T-helper 1 cell treated with Interleukin-12 subunit alpha and Interleukin-12 subunit beta and Interleukin-4 antibody, amounts not matched to agents 30 μg/mL and 1 μg/mL, for 36 hours (primary cell): ENCODE measurements around the gene CCDC54.

Source experiments
- H3K27ac Mint-ChIP-seq: one replicate; pipeline ENCODE4 v1.8.0; 2021; ENCODE audit warnings: mild to moderate bottlenecking, mixed read lengths
- H3K27me3 Mint-ChIP-seq: one replicate; pipeline ENCODE4 v1.8.0; 2021; ENCODE audit warnings: low read depth, mixed read lengths
- H3K36me3 Mint-ChIP-seq: one replicate; pipeline ENCODE4 v1.8.0; 2021; ENCODE audit warnings: low read depth, mixed read lengths
- H3K4me1 Mint-ChIP-seq: one replicate; pipeline ENCODE4 v1.8.0; 2021; ENCODE audit warnings: low read depth, mixed read lengths
- H3K4me3 Mint-ChIP-seq: one replicate; pipeline ENCODE4 v1.8.0; 2021; ENCODE audit warnings: mild to moderate bottlenecking, moderate library complexity, mixed read lengths
- H3K9me3 Mint-ChIP-seq: one replicate; pipeline ENCODE4 v1.8.0; 2021; ENCODE audit warnings: mixed read lengths

The CCDC54 gene

DNA sequence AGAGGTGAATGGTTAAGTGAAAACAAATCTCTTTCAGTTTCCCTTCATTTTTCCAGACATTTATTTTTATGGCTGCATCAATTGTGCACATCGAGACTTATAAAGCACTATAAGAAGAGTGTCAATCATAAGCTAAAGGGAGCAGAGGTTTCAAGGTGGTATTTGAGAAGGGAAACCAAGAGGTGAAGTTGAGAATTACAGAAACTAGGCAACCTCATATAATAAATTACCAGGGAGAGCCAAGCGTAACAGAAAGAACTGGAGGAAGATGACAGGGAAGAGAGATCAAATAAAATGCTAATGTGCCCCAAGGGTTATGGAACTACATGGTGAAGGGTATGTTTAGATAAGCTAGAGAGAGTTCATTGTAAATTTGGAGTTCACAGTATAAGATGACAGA, 6.3 kb upstream of the CCDC54 start:
- H3K36me3 Mint-ChIP-seq: peaks cover 1% of the 10 kb centered on the region

GRCh38 chr3:107372506-107372905, 4.7 kb upstream of the CCDC54 start:
- H3K36me3 Mint-ChIP-seq: no peaks in the 10 kb centered on the region
- H3K27ac Mint-ChIP-seq: no peak overlapping the region
- peaks cover 4% of the 10 kb centered on the region for H3K9me3 Mint-ChIP-seq
- peaks cover 12% of the 10 kb centered on the region for H3K27me3 Mint-ChIP-seq
- H3K4me1 Mint-ChIP-seq: no peaks in the 10 kb centered on the region
- no peak overlapping the region for H3K4me3 Mint-ChIP-seq

More for the DNA sequence above, 6.3 kb upstream of the CCDC54 start:
- Mint-ChIP-seq H3K27ac (no peak overlapping the region), H3K9me3 (peaks cover 4% of the 10 kb centered on the region), H3K27me3 (peaks cover 11% of the 10 kb centered on the region), H3K4me3 (no peak overlapping the region), H3K4me1 (peaks cover 3% of the 10 kb centered on the region)

DNA sequence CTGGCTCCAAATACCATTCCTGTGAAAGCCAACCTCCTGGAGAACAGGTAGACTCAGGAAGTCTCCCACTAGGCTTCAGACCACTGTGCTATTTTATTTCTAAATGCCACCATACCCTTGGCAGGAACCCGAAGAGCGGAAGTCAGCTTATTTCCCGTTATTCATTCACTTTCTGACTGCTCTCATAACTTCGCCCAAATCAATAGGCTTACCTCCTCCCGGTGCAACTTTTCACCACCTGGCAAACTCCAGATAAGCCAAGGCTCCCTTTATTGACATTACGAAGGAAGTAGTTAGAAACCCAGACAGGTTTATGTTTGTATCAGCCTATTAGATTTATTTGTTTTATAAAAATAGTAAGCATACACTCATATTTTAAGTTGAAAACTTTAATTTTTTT, 3.3 kb upstream of the CCDC54 start:
- no peaks in the 10 kb centered on the region for H3K9me3 Mint-ChIP-seq
- H3K27me3 Mint-ChIP-seq: peaks cover 13% of the 10 kb centered on the region
- H3K27ac Mint-ChIP-seq: no peak overlapping the region
- no peaks in the 10 kb centered on the region for H3K36me3 Mint-ChIP-seq
- no peaks in the 10 kb centered on the region for H3K4me1 Mint-ChIP-seq
- H3K4me3 Mint-ChIP-seq: no peak overlapping the region

- no peaks in the 10 kb centered on the region for H3K36me3 Mint-ChIP-seq
- no peaks in the 10 kb centered on the region for H3K9me3 Mint-ChIP-seq
- no peak overlapping the region for H3K27ac Mint-ChIP-seq
- H3K27me3 Mint-ChIP-seq: peaks cover 16% of the 10 kb centered on the region
- no peak overlapping the region for H3K4me3 Mint-ChIP-seq
- no peaks in the 10 kb centered on the region for H3K4me1 Mint-ChIP-seq
Observed at GRCh38 chr3:107375682-107376081, 1.6 kb upstream of the CCDC54 start.

DNA sequence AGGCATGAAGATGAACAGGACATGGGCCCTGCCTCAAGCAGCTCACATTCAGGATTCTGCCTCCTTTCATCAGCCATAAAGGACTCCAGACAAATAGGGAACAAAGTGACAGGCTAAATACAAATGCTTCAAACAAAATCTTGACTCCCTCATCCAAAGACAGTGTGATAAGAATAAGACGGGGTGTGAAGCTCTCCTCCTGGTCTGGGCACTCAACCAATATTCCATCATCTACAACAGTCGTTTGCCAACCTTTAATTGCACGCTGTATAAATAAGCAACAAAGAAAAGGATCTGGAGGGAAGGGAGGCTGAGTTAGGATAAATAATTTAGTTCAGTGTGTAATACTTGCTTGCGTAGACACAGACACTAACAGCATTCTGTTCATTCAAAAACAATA, 5.4 kb downstream of the CCDC54 start:
- H3K27me3 Mint-ChIP-seq: peaks cover 31% of the 10 kb centered on the region
- no peak overlapping the region for H3K4me3 Mint-ChIP-seq
- no peaks in the 10 kb centered on the region for H3K36me3 Mint-ChIP-seq
- H3K9me3 Mint-ChIP-seq: no peaks in the 10 kb centered on the region
- H3K27ac Mint-ChIP-seq: no peak overlapping the region
- no peaks in the 10 kb centered on the region for H3K4me1 Mint-ChIP-seq

DNA sequence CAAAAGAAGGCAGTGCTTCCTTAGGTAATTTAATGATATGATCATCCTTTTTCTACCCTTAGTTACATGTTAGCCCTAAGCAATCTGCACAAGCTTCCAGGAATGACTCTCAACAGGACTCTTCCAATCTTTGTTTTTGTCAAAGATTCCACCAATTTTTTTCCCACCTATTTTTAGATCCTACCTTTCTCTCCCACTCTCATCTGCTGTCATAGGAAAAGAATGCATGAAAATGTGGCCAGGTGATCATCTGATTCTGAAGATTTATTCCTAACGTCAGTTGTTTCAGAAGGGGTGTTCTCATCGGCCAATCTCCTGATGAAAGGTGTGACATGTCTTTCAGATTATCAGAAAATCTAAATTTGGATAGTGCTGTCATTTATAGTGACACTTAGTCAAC, 7.2 kb downstream of the CCDC54 start:
- H3K36me3 Mint-ChIP-seq: no peaks in the 10 kb centered on the region
- H3K27ac Mint-ChIP-seq: no peak overlapping the region
- peaks cover 27% of the 10 kb centered on the region for H3K27me3 Mint-ChIP-seq
- H3K9me3 Mint-ChIP-seq: no peaks in the 10 kb centered on the region
- H3K4me1 Mint-ChIP-seq: no peaks in the 10 kb centered on the region
- H3K4me3 Mint-ChIP-seq: no peak overlapping the region

DNA sequence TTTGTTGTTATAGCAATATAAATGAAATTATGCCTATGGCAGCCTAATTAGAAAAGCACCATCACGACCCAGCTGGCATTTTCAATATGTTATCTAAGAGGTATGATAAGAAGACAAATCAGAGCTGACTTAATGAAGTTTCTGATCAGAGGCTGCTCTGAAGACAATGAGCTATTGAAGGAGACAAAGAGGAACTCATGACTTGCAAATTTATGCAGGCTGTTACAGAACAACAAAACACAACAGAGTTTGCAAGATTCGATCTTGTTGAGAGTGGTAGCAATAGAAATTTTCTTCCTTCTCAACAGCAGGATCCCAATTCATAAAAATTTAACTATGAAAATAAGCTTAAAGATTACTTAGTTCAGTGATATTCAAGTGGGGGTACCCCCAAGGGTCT, 7.7 kb downstream of the CCDC54 start:
- no peaks in the 10 kb centered on the region for H3K9me3 Mint-ChIP-seq
- H3K27ac Mint-ChIP-seq: no peak overlapping the region
- no peaks in the 10 kb centered on the region for H3K4me1 Mint-ChIP-seq
- no peak overlapping the region for H3K4me3 Mint-ChIP-seq
- H3K27me3 Mint-ChIP-seq: peaks cover 27% of the 10 kb centered on the region
- no peaks in the 10 kb centered on the region for H3K36me3 Mint-ChIP-seq

DNA sequence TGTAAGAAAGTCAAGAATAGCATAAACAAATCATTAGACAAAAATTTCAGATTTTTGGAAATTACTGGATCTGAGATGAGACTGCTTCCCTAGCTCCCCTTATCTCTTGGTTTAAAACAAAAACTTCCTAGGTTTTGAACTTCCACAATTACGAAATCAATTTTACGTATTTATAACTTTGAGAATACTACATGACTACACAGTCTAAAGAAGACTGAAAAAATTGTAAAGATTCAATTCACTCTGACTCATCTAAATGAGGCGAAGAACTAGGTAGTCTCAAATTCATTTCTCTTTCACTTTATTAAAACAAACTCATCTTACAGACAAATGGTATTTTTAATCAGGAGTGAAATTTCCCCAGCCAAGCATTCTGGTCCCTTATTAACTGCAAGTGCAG, 10.3 kb downstream of the CCDC54 start:
- H3K4me3 Mint-ChIP-seq: no peak overlapping the region
- no peaks in the 10 kb centered on the region for H3K9me3 Mint-ChIP-seq
- no peak overlapping the region for H3K27ac Mint-ChIP-seq
- no peaks in the 10 kb centered on the region for H3K36me3 Mint-ChIP-seq
- no peaks in the 10 kb centered on the region for H3K4me1 Mint-ChIP-seq
- peaks cover 13% of the 10 kb centered on the region for H3K27me3 Mint-ChIP-seq

DNA sequence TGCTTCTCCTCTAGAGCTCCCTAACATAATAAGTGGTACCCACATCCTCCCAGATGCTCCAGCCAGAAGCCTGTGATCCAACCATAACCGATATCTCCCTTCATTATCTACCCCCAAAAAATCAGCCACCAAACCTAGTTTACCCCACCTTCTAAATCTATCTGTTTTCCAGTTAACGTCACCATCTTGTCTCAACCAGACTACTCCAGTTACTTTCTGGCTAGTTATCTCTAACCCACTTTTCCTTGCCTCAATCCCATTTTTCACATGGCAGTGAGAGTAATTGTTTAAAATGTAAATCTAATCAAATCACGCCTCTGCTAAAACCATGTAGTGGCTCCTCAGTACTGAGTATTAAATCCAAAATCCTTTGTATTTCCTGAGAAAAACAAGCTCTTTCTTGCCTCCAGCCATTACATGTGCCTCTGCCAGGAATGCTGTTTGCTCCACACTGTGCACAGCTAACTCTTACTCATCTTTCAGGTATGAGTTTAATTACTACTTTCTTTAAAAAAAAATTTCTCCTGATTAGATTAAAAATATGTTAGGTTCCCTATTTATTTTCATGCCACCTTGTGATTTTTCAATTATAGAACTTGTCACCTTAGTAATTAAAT, 15.4 kb downstream of the CCDC54 start:
- Mint-ChIP-seq H3K36me3 (no peaks in the 10 kb centered on the region), H3K27me3 (peaks cover 9% of the 10 kb centered on the region), H3K9me3 (no peaks in the 10 kb centered on the region), H3K27ac (no peak overlapping the region), H3K4me1 (no peaks in the 10 kb centered on the region), H3K4me3 (no peak overlapping the region)

GRCh38 chr3:107394502-107394901, 17.3 kb downstream of the CCDC54 start:
- Mint-ChIP-seq H3K4me1 (no peaks in the 10 kb centered on the region), H3K9me3 (no peaks in the 10 kb centered on the region), H3K27me3 (peaks cover 14% of the 10 kb centered on the region), H3K4me3 (no peak overlapping the region), H3K36me3 (no peaks in the 10 kb centered on the region), H3K27ac (no peak overlapping the region)

GRCh38 chr3:107395066-107395465, 17.8 kb downstream of the CCDC54 start:
- Mint-ChIP-seq H3K4me3 (no peak overlapping the region), H3K36me3 (no peaks in the 10 kb centered on the region), H3K9me3 (no peaks in the 10 kb centered on the region), H3K27ac (no peak overlapping the region), H3K27me3 (peaks cover 14% of the 10 kb centered on the region), H3K4me1 (no peaks in the 10 kb centered on the region)

DNA sequence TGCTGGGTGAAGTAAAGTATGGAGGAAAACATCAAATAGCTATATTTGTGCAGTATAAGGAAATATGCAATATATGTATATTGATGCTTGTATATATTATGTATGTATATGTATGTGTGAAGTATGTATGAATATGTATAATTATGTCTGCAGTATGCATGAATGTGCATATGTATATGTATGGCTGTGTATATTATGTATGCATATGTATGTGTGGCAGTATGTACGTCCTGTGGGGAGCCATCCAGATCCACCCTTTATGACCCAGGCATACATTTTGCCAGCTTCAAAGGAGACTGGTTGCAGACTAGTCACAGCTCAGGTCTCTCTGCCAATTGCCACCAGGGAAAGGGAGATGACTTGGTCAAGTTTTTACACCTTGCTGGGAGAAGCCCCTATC, 24.1 kb downstream of the CCDC54 start:
- Mint-ChIP-seq H3K4me1 (no peaks in the 10 kb centered on the region), H3K9me3 (no peaks in the 10 kb centered on the region), H3K36me3 (no peaks in the 10 kb centered on the region), H3K4me3 (no peak overlapping the region), H3K27ac (no peak overlapping the region), H3K27me3 (peaks cover 10% of the 10 kb centered on the region)

DNA sequence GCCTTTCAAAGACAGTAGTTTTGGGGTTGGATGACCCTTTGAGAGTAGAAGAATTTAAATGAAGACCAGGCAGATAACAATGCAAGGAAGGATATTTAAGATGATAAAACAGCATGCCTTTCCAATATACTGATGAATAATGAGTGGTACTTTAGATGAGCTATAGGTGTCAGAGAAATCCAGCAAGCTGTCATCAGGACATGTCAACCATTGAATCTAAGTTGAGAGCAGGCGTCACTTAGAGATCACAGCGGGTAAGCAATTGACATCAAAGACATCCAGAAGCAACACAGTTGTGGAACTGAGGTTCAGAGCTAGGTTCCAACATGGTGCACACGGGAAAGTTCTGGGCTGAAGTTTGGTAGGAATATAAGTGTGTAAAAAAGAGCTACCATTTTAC, 25.0 kb downstream of the CCDC54 start:
- no peaks in the 10 kb centered on the region for H3K4me1 Mint-ChIP-seq
- no peak overlapping the region for H3K4me3 Mint-ChIP-seq
- no peak overlapping the region for H3K27ac Mint-ChIP-seq
- no peaks in the 10 kb centered on the region for H3K36me3 Mint-ChIP-seq
- peaks cover 10% of the 10 kb centered on the region for H3K27me3 Mint-ChIP-seq
- no peaks in the 10 kb centered on the region for H3K9me3 Mint-ChIP-seq

GRCh38 chr3:107404727-107405469, 27.7 kb downstream of the CCDC54 start:
- no peak overlapping the region for H3K4me3 Mint-ChIP-seq
- H3K27ac Mint-ChIP-seq: no peak overlapping the region
- peaks cover 14% of the 10 kb centered on the region for H3K9me3 Mint-ChIP-seq

GRCh38 chr3:107407355-107407754, 30.1 kb downstream of the CCDC54 start:
- H3K4me3 Mint-ChIP-seq: no peak overlapping the region
- H3K4me1 Mint-ChIP-seq: no peaks in the 10 kb centered on the region
- no peak overlapping the region for H3K27ac Mint-ChIP-seq
- peaks cover 24% of the 10 kb centered on the region for H3K9me3 Mint-ChIP-seq
- no peaks in the 10 kb centered on the region for H3K27me3 Mint-ChIP-seq
- peaks cover 2% of the 10 kb centered on the region for H3K36me3 Mint-ChIP-seq

More at GRCh38 chr3:107404727-107405469, 27.7 kb downstream of the CCDC54 start:
- Mint-ChIP-seq H3K36me3 (peaks cover 2% of the 10 kb centered on the region), H3K27me3 (no peaks in the 10 kb centered on the region), H3K4me1 (no peaks in the 10 kb centered on the region)
